GM23338 (cell line): ENCODE results near the gene STK39. TPM values are rescaled to one million over a fixed set of nuclear protein-coding genes. Genes with fewer than 3 reads are reported as not detected.

Source experiments
- ATAC-seq: fragments of 200-7000 bp; cut with Tn5 transposase; 3 replicates; pipeline ENCODE4 v1.9.1; 2020
- DNase-seq: peaks from one replicate; pipeline ENCODE4 v3.0.0-alpha.2; 2015; ENCODE audit warnings: low spot score
- H2AFZ ChIP-seq: fragments of 200-600 bp; sonication (generic); 2 replicates; pipeline ENCODE4 v1.8.0; 2016; ENCODE audit warnings: antibody characterized with exemption, mild to moderate bottlenecking, moderate library complexity
- H3F3A ChIP-seq: fragments of 200-600 bp; sonication (generic); replicated peaks from 2 replicates; pipeline ENCODE4 v1.8.0; 2017; ENCODE audit warnings: antibody characterized with exemption, mixed run types, low read depth
- H3K27ac ChIP-seq: fragments of 200-600 bp; sonication (generic); 2 replicates; pipeline ENCODE4 v1.6.1; 2016; ENCODE audit warnings: low read depth
- H3K27me3 ChIP-seq: fragments of 200-600 bp; sonication (generic); 2 replicates; pipeline ENCODE4 v1.8.0; 2016; ENCODE audit warnings: mild to moderate bottlenecking, mixed run types, moderate library complexity; ENCODE audit not compliant: insufficient read depth
- H3K36me3 ChIP-seq: fragments of 200-600 bp; sonication (generic); 2 replicates; pipeline ENCODE4 v1.8.0; 2016; ENCODE audit warnings: mild to moderate bottlenecking; ENCODE audit not compliant: insufficient read depth
- H3K4me1 ChIP-seq: fragments of 200-600 bp; sonication (generic); 2 replicates; pipeline ENCODE4 v1.8.0; 2016; ENCODE audit warnings: mild to moderate bottlenecking, moderate library complexity; ENCODE audit not compliant: insufficient read depth
- H3K4me2 ChIP-seq: fragments of 200-600 bp; sonication (generic); 2 replicates; pipeline ENCODE4 v1.7.1; 2017; ENCODE audit warnings: mixed run types
- H3K4me3 ChIP-seq: fragments of 200-600 bp; sonication (generic); 2 replicates; pipeline ENCODE4 v1.6.1; 2016; ENCODE audit warnings: mixed run types
- H3K79me2 ChIP-seq: fragments of 200-600 bp; sonication (generic); replicated peaks from 2 replicates; pipeline ENCODE4 v1.8.0; 2017; ENCODE audit warnings: mild to moderate bottlenecking; ENCODE audit not compliant: insufficient read depth
- H3K9me2 ChIP-seq: fragments of 200-600 bp; sonication (generic); 2 replicates; pipeline ENCODE4 v1.8.0; 2017; ENCODE audit not compliant: insufficient read depth
- H4K20me1 ChIP-seq: fragments of 200-600 bp; sonication (generic); replicated peaks from 2 replicates; pipeline ENCODE4 v1.8.0; 2017; ENCODE audit warnings: mild to moderate bottlenecking; ENCODE audit not compliant: insufficient read depth
- H3K27ac Mint-ChIP-seq: 2 replicates; pipeline ENCODE4 v1.8.0; 2020; ENCODE audit warnings: inconsistent platforms, mild to moderate bottlenecking, moderate library complexity, mixed read lengths
- H3K27me3 Mint-ChIP-seq: 3 replicates; pipeline ENCODE4 v1.8.0; 2022; ENCODE audit warnings: low read depth, mild to moderate bottlenecking, moderate library complexity, mixed read lengths, inconsistent platforms; ENCODE audit not compliant: insufficient read depth, poor library complexity
- H3K36me3 Mint-ChIP-seq: 3 replicates; pipeline ENCODE4 v1.8.0; 2021; ENCODE audit warnings: low read depth, mild to moderate bottlenecking, inconsistent platforms, moderate library complexity, mixed read lengths
- H3K4me1 Mint-ChIP-seq: 3 replicates; pipeline ENCODE4 v1.8.0; 2020; ENCODE audit warnings: mild to moderate bottlenecking, inconsistent platforms, mixed read lengths
- H3K4me3 Mint-ChIP-seq: 3 replicates; pipeline ENCODE4 v1.8.0; 2021; ENCODE audit warnings: moderate library complexity, mild to moderate bottlenecking, inconsistent platforms, mixed read lengths
- H3K9me3 Mint-ChIP-seq: 3 replicates; pipeline ENCODE4 v1.8.0; 2020; ENCODE audit warnings: moderate library complexity, mild to moderate bottlenecking, inconsistent platforms, mixed read lengths
- CREB1 ChIP-seq: fragments of 250-450 bp; sonication (Bioruptor Pico); IDR thresholded peaks from 2 replicates; pipeline ENCODE4 v1.5.0; 2020; ENCODE audit warnings: low read depth, mild to moderate bottlenecking, moderate library complexity
- CTCF ChIP-seq, 2 experiments: fragments of 200-600 bp in 1 of 2; sonication (generic) in 1 of 2; conservative IDR thresholded peaks; 2 replicates each; pipeline versions ENCODE4 v1.5.1 to v1.6.1; 2016 to 2017; ENCODE audit warnings: antibody characterized with exemption in 2 of 2, low read depth in 2 of 2, mild to moderate bottlenecking in 2 of 2, moderate library complexity in 1 of 2
- EZH2phosphoT487 ChIP-seq: fragments of 200-600 bp; sonication (generic); IDR thresholded peaks from one replicate; pipeline ENCODE4 v1.8.1; 2018; ENCODE audit warnings: antibody characterized with exemption; ENCODE audit not compliant: unreplicated experiment
- JUNB ChIP-seq: IDR thresholded peaks from one replicate; pipeline ENCODE4 v1.6.1; 2016; ENCODE audit warnings: antibody characterized with exemption; ENCODE audit not compliant: unreplicated experiment
- NANOG ChIP-seq: IDR thresholded peaks from 2 replicates; pipeline ENCODE4 v1.6.1; 2016; ENCODE audit warnings: antibody characterized with exemption, borderline replicate concordance
- POLR2AphosphoS5 ChIP-seq: IDR thresholded peaks from 2 replicates; pipeline ENCODE4 v1.6.1; 2016; ENCODE audit warnings: antibody characterized with exemption, low read depth
- ZNF114 ChIP-seq: fragments of 250-450 bp; sonication (Bioruptor Pico); IDR thresholded peaks from 2 replicates; pipeline ENCODE4 v1.5.0; 2020; ENCODE audit warnings: mild to moderate bottlenecking, moderate library complexity
- ZNF331 ChIP-seq: fragments of 250-450 bp; sonication (Bioruptor Pico); IDR thresholded peaks from 2 replicates; pipeline ENCODE4 v1.5.0; 2020; ENCODE audit warnings: low read depth, mild to moderate bottlenecking, moderate library complexity
- ZNF462 ChIP-seq: fragments of 250-450 bp; sonication (Bioruptor Pico); IDR thresholded peaks from 2 replicates; pipeline ENCODE4 v1.5.0; 2020; ENCODE audit warnings: mild to moderate bottlenecking, moderate library complexity
- polyA plus RNA-seq: library from polyadenylated mRNA; unstranded; fragments of >200 nt; fragmentation: Nextera tagmentation; extraction: Ambion mirVana; gene quantifications from 2 replicates; pipeline ENCODE4 v1.2.1, GENCODE V29; 2016
- total RNA-seq: library from RNA; depleted of rRNA; stranded (reverse); fragments of >200 nt; shearing (Covaris generic); gene quantifications from 2 replicates; pipeline ENCODE4 v1.2.3, GENCODE V29; 2014
- TF ChIP-seq, protein P1 (sequence below): IDR thresholded peaks from 2 replicates; pipeline ENCODE4 v1.6.1; 2016; ENCODE audit warnings: antibody characterized with exemption

Gene STK39
- total and polyA plus RNA-seq, 2 experiments from 2014 or later = 9.5 to 16.9 TPM

GRCh38 chr2:167960089-167960747 lies 287.2 kb downstream of the STK39 start (continued):
- TF ChIP-seq ZNF462 (CRISPR knock-in tag) (no peak), CREB1 (CRISPR knock-in tag) (no peak), ZNF114 (CRISPR knock-in tag) (no peak), EZH2phosphoT487 (no peak), ZNF331 (CRISPR knock-in tag) (no peak), NANOG (no peak), JUNB (no peak)
- TF ChIP-seq, protein P1, sequence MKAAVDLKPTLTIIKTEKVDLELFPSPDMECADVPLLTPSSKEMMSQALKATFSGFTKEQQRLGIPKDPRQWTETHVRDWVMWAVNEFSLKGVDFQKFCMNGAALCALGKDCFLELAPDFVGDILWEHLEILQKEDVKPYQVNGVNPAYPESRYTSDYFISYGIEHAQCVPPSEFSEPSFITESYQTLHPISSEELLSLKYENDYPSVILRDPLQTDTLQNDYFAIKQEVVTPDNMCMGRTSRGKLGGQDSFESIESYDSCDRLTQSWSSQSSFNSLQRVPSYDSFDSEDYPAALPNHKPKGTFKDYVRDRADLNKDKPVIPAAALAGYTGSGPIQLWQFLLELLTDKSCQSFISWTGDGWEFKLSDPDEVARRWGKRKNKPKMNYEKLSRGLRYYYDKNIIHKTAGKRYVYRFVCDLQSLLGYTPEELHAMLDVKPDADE = no peak

DNA sequence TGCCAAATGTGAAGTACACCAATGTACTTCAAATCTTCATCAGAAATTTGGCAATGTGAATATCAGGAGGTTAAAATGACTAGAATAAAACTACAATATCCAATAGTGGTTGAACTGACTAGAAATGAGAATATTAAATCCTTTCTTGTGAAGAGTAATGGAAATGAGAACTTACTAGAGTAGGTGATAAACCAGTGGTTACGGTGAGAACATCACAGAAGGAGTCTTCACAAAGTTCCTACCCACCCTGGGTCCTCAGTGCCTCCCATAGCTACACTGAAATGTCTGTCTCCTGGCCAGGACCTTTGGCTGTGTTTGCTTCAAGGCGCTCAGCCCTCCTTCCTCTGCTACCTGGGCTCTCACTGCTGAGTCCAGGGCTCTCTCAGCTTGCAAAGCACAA lies 289.7 kb downstream of the STK39 start:
- no peak for DNase-seq
- no peaks in the 10 kb centered on the region for H3K27me3 ChIP-seq
- H3K4me1 Mint-ChIP-seq = peaks cover 21% of the 10 kb centered on the region
- H3K36me3 ChIP-seq = no peaks in the 10 kb centered on the region
- H3K4me3 Mint-ChIP-seq = no peak overlapping the region
- H3K36me3 Mint-ChIP-seq = no peaks in the 10 kb centered on the region
- no peak overlapping the region for H2AFZ ChIP-seq
- no peaks in the 10 kb centered on the region for H3K79me2 ChIP-seq
- H3K4me1 ChIP-seq = peaks cover 8% of the 10 kb centered on the region; the same call in 1 of the 2 replicates
- no peaks in the 10 kb centered on the region for H3K9me3 Mint-ChIP-seq
- H3K4me2 ChIP-seq = no peak overlapping the region
- H4K20me1 ChIP-seq = no peaks in the 10 kb centered on the region
- no peaks in the 10 kb centered on the region for H3K9me2 ChIP-seq
- no peaks in the 10 kb centered on the region for H3K27me3 Mint-ChIP-seq
- no peaks in the 10 kb centered on the region for H3F3A ChIP-seq
- H3K27ac Mint-ChIP-seq = no peak overlapping the region
- no peak for ATAC-seq
- H3K4me3 ChIP-seq = no peak overlapping the region
- no peak overlapping the region for H3K27ac ChIP-seq
- no peak for TF ChIP-seq CTCF (conservative IDR thresholded peaks at IDR 0.05; ENCODE audit: low read depth in 2 of 2)
- no peak for TF ChIP-seq POLR2AphosphoS5
- TF ChIP-seq JUNB = no peak
